ENCODE results near the gene TMEM72. TPM values are rescaled to one million over a fixed set of nuclear protein-coding genes. Genes with fewer than 3 reads are reported as not detected.

TMEM72 gene
- total RNA-seq, 4 donors from 2014 or later, result not detected

GRCh38 chr10:44888886-44889285, 22.3 kb upstream of the TMEM72 start:
- WGBS, 2 donors, result 93 to 94% methylated on average over 4 of the region's 4 CpGs
- Histone ChIP-seq H3K9me3 (no peaks in the 10 kb centered on the region), H3K27me3 (no peaks in the 10 kb centered on the region), H3K4me3 (replicated peaks in 1 of 3) (no peak overlapping the region), H3K27ac (no peak overlapping the region), H3K36me3 (no peaks in the 10 kb centered on the region), H3K4me1 (no peaks in the 10 kb centered on the region)
- no peak for DNase-seq
- intact Hi-C loops (cut with DNase I), result no loop called here
- TF ChIP-seq CTCF (IDR thresholded peaks at IDR 0.05) (no peak), POLR2A (IDR thresholded peaks at IDR 0.05) (no peak)

- DNase-seq, result no peak
- no peak overlapping the region for H3K27ac ChIP-seq
- intact Hi-C loops (cut with DNase I), result no loop called here
- no peaks in the 10 kb centered on the region for H3K9me3 ChIP-seq
- H3K27me3 ChIP-seq, result no peaks in the 10 kb centered on the region
- H3K4me3 ChIP-seq (replicated peaks in 1 of 3), result no peak overlapping the region
- no peaks in the 10 kb centered on the region for H3K4me1 ChIP-seq
- H3K36me3 ChIP-seq, result no peaks in the 10 kb centered on the region
- TF ChIP-seq CTCF (IDR thresholded peaks at IDR 0.05), result no peak
- TF ChIP-seq POLR2A (IDR thresholded peaks at IDR 0.05), result no peak
- 83 to 87% methylated on average over 1 of the region's 1 CpG for WGBS, 2 donors
Observed at GRCh38 chr10:44889834-44890233, 21.3 kb upstream of the TMEM72 start.

GRCh38 chr10:44890696-44891563, 20.2 kb upstream of the TMEM72 start:
- TF ChIP-seq POLR2A (IDR thresholded peaks at IDR 0.05) (no peak), CTCF (IDR thresholded peaks at IDR 0.05) (no peak)
- WGBS, 2 donors, result 82 to 91% methylated on average over 6 of the region's 6 CpGs
- DNase-seq, result no peak

GRCh38 chr10:44891721-44892120, 19.4 kb upstream of the TMEM72 start:
- TF ChIP-seq CTCF (IDR thresholded peaks at IDR 0.05), result no peak
- TF ChIP-seq POLR2A (IDR thresholded peaks at IDR 0.05), result no peak
- no peak for DNase-seq
- Histone ChIP-seq H3K36me3 (no peaks in the 10 kb centered on the region), H3K9me3 (no peaks in the 10 kb centered on the region), H3K4me3 (replicated peaks in 1 of 3) (no peak overlapping the region), H3K27me3 (no peaks in the 10 kb centered on the region), H3K4me1 (no peaks in the 10 kb centered on the region), H3K27ac (no peak overlapping the region)
- WGBS, 2 donors, result 94 to 97% methylated on average over 1 of the region's 1 CpG
- intact Hi-C loops (cut with DNase I), result no loop called here

More at GRCh38 chr10:44890696-44891563, 20.2 kb upstream of the TMEM72 start:
- Histone ChIP-seq H3K4me1 (no peaks in the 10 kb centered on the region), H3K36me3 (no peaks in the 10 kb centered on the region), H3K27ac (no peak overlapping the region), H3K9me3 (no peaks in the 10 kb centered on the region), H3K27me3 (no peaks in the 10 kb centered on the region), H3K4me3 (replicated peaks in 1 of 3) (no peak overlapping the region)
- intact Hi-C loops (cut with DNase I), result no loop called here

Measured in thyroid gland (tissue), 4 donors.